Stimulated activated CD8-positive, alpha-beta memory T cell treated with anti-CD3 and anti-CD28 coated beads, Interleukin-2, amount 100 ng/mL, for 48 hours (primary cell): Measurements from ENCODE around the gene BRINP2.

Experiments
- DNase-seq, 2 donors: peaks; one replicate each; pipeline ENCODE4 v3.0.0-alpha.2; 2020; ENCODE audit warnings: low read depth in 2 of 2

The BRINP2 gene

GRCh38 chr1:177170756-177171535 lies at the start of gene BRINP2:
Gene BRINP2, plus strand, starts transcription at chr1:177170958. Its CDS starts 58,919 bp downstream, at chr1:177229877.
- no peak for DNase-seq

GRCh38 chr1:177122461-177123251 lies 48.1 kb upstream of the BRINP2 start:
- no peak for DNase-seq

GRCh38 chr1:177124577-177125278 lies 46.0 kb upstream of the BRINP2 start:
- no peak for DNase-seq

GRCh38 chr1:177126267-177126666 lies 44.5 kb upstream of the BRINP2 start:
- no peak for DNase-seq

- DNase-seq: no peak
Observed at GRCh38 chr1:177128665-177129281, 42.0 kb upstream of the BRINP2 start.

GRCh38 chr1:177130451-177130945 lies 40.3 kb upstream of the BRINP2 start:
- no peak for DNase-seq

- no peak for DNase-seq
Observed at GRCh38 chr1:177131723-177132122, 39.0 kb upstream of the BRINP2 start.

- no peak for DNase-seq
Observed at GRCh38 chr1:177132141-177132540, 38.6 kb upstream of the BRINP2 start.

- DNase-seq: no peak
Observed at GRCh38 chr1:177133977-177134538, 36.7 kb upstream of the BRINP2 start.

- no peak for DNase-seq
Observed at GRCh38 chr1:177135250-177135649, 35.5 kb upstream of the BRINP2 start.

GRCh38 chr1:177137814-177138213 lies 32.9 kb upstream of the BRINP2 start:
- no peak for DNase-seq

GRCh38 chr1:177138347-177138746 lies 32.4 kb upstream of the BRINP2 start:
- DNase-seq: no peak

- no peak for DNase-seq
Observed at GRCh38 chr1:177142010-177142409, 28.7 kb upstream of the BRINP2 start.

- DNase-seq: no peak
Observed at GRCh38 chr1:177142791-177143271, 27.9 kb upstream of the BRINP2 start.

- DNase-seq: no peak
Observed at GRCh38 chr1:177145106-177146070, 25.4 kb upstream of the BRINP2 start.

GRCh38 chr1:177146499-177146898 lies 24.3 kb upstream of the BRINP2 start:
- no peak for DNase-seq

- no peak for DNase-seq
Observed at GRCh38 chr1:177162243-177162642, 8.5 kb upstream of the BRINP2 start.

GRCh38 chr1:177163844-177164379 lies 6.8 kb upstream of the BRINP2 start:
- no peak for DNase-seq

GRCh38 chr1:177164380-177165068 lies 6.2 kb upstream of the BRINP2 start, which contains the start of gene ASTN1:
Gene ASTN1, minus strand, starts transcription at chr1:177164712. Its CDS starts 36 bp downstream, at chr1:177164676.
- no peak for DNase-seq
